Thyroid gland (tissue), 4 donors: ENCODE data around the gene HPCAL1.

Experiments used
- POLR2A ChIP-seq, 2 donors: fragments of 450-650 bp; IDR thresholded peaks; one replicate each; pipeline ENCODE4 v1.6.1; 2017; ENCODE audit warnings: antibody characterized with exemption in 2 of 2, mild to moderate bottlenecking in 2 of 2, moderate library complexity in 1 of 2
- TF ChIP-seq, protein P1 (sequence below), 6 experiments: fragments of 200-600 bp in 3 of 6; fragments of 450-650 bp in 3 of 6; sonication (generic) in 3 of 6; IDR thresholded peaks; one replicate each; pipeline ENCODE4 v1.5.1; 2016 to 2019; ENCODE audit warnings: antibody characterized with exemption in 6 of 6, mild to moderate bottlenecking in 2 of 6, inconsistent platforms in 1 of 6, moderate library complexity in 1 of 6

DNA sequence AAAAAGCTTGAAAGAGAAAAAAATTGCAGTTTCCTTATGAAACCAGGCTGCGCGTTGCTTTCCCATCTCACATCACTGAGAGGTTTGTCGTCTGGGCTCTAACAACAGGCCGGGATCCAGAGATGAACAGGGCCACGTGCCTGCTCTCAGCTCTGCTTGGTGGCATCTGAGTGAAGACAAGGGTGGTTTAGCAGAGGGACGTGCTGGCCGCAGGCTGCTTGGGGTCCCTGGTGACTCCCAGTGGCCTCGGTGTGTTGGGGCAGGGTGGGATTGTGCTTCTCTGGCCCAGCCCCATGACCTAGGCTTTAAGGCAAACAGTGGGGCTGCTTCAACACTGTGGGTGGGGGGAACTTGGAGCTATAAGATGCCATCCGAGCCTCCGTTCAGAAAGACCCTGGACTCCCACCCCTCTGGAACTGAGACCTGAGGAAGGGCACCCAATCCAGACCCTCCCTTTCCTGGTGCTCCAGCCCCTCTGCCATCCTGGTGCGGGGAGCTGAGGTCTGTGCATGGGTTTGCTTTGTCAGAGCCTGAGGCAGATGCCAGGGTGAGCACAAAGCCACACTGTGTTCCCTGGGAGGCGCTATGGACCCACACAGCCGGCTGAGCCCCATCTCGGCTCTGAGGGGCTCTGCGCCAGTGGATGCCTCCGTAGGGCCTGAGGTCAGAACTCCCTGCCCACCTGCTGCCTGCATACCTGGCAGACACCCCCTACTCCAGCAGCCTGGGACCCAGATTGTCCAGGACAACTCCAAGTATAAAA is 18.4 kb upstream of the HPCAL1 start:
- TF ChIP-seq POLR2A (IDR thresholded peaks at IDR 0.05), result no peak
- TF ChIP-seq, protein P1, sequence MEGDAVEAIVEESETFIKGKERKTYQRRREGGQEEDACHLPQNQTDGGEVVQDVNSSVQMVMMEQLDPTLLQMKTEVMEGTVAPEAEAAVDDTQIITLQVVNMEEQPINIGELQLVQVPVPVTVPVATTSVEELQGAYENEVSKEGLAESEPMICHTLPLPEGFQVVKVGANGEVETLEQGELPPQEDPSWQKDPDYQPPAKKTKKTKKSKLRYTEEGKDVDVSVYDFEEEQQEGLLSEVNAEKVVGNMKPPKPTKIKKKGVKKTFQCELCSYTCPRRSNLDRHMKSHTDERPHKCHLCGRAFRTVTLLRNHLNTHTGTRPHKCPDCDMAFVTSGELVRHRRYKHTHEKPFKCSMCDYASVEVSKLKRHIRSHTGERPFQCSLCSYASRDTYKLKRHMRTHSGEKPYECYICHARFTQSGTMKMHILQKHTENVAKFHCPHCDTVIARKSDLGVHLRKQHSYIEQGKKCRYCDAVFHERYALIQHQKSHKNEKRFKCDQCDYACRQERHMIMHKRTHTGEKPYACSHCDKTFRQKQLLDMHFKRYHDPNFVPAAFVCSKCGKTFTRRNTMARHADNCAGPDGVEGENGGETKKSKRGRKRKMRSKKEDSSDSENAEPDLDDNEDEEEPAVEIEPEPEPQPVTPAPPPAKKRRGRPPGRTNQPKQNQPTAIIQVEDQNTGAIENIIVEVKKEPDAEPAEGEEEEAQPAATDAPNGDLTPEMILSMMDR (IDR thresholded peaks at IDR 0.05), result no peak
